ENCODE data around the gene GJD2. TPM values are rescaled to one million over a fixed set of nuclear protein-coding genes. Genes with fewer than 3 reads are reported as not detected.
A peak's percentile ranks its signal among the peaks of the same experiment; 100 is the strongest.

GJD2 gene
- total RNA-seq, 1 experiment from 2014 or later, result not detected

GRCh38 chr15:34721802-34722438, 32.9 kb downstream of the GJD2 start:
- H4K20me1 ChIP-seq (ENCODE audit: control insufficient read depth, insufficient read depth, insufficient read length), result no peaks in the 10 kb centered on the region
- H3K4me1 ChIP-seq (ENCODE audit: insufficient read depth, low read length), result peaks cover 9% of the 10 kb centered on the region; the same call in 1 of the 2 replicates
- no peak overlapping the region for H2BK12ac ChIP-seq (ENCODE audit: insufficient read length, low read depth, low read length)
- no peak overlapping the region for H3K9ac ChIP-seq (ENCODE audit: extremely low read depth, insufficient read length, low read length)
- Mint-ChIP-seq H3K27me3 (ENCODE audit: low read depth) (peaks cover 8% of the 10 kb centered on the region), H3K27ac (peak overlapping the region in 2 of 3 experiments; percentile 9 to 56; a peak in 2 of 7 replicates), H3K4me3 (peak overlapping the region; percentile 52 to 74), H3K9me3 (peaks cover 0 to 1% of the 10 kb centered on the region in 2 experiments; a peak in 3 of 5 replicates), H3K4me1 (peaks cover 50 to 55% of the 10 kb centered on the region in 2 experiments), H3K36me3 (ENCODE audit: insufficient read depth in 1 of 3, low read depth in 3 of 3) (peaks cover 0 to 2% (median 0%) of the 10 kb centered on the region in 3 experiments; a peak in 2 of 7 replicates)
- no peak overlapping the region for H3K56ac ChIP-seq (ENCODE audit: insufficient read length, low read depth, low read length)
- H3K79me1 ChIP-seq (ENCODE audit: insufficient read depth, low read depth, low read length, poor library complexity, severe bottlenecking), result no peaks in the 10 kb centered on the region
- TF ChIP-seq CTCF (conservative IDR thresholded peaks at IDR 0.05), result no peak
- H3K4ac ChIP-seq (ENCODE audit: low read depth, low read length), result no peak overlapping the region
- no peak overlapping the region for H4K8ac ChIP-seq (replicated peaks; ENCODE audit: insufficient read length, low read depth, low read length)
- H3K4me2 ChIP-seq (ENCODE audit: insufficient read depth, insufficient read length, low read length), result peak overlapping the region; percentile 7
- H3K27me3 ChIP-seq (ENCODE audit: insufficient read depth, low read length), result no peaks in the 10 kb centered on the region
- H2BK5ac ChIP-seq (ENCODE audit: insufficient read length, low read length), result no peak overlapping the region
- peak; percentile 73 for DNase-seq
- H2AK5ac ChIP-seq (ENCODE audit: insufficient read length, low read length), result no peak overlapping the region
- H3K23me2 ChIP-seq (ENCODE audit: insufficient read length, low read depth, low read length, poor library complexity, severe bottlenecking), result no peaks in the 10 kb centered on the region
- H3K27ac ChIP-seq (ENCODE audit: insufficient read length, low read depth, low read length), result no peak overlapping the region
- H2BK15ac ChIP-seq (ENCODE audit: low read depth, low read length), result no peak overlapping the region
- H3K23ac ChIP-seq (ENCODE audit: insufficient read length, low read depth, low read length), result no peak overlapping the region
- H2BK120ac ChIP-seq (ENCODE audit: low read depth, low read length, poor library complexity, severe bottlenecking), result no peak overlapping the region
- WGBS (ENCODE audit: extremely low coverage, insufficient read length, low lambda C conversion rate), result no CpG with 5 or more reads among the region's 30 CpGs
- H3K18ac ChIP-seq (ENCODE audit: insufficient read length, low read depth, low read length), result no peak overlapping the region
- no peak overlapping the region for H4K5ac ChIP-seq (ENCODE audit: insufficient read length, low read depth, low read length)
- H3T11ph ChIP-seq (ENCODE audit: low read length), result no peak overlapping the region
- no peak overlapping the region for H2BK20ac ChIP-seq (ENCODE audit: low read depth, low read length, poor library complexity, severe bottlenecking)
- H4K91ac ChIP-seq (ENCODE audit: insufficient read length, low read depth, low read length), result no peak overlapping the region
- H3K14ac ChIP-seq (ENCODE audit: insufficient read depth, low read length), result no peak overlapping the region
- H2AFZ ChIP-seq (ENCODE audit: low read length), result no peak overlapping the region
- no peaks in the 10 kb centered on the region for H3K79me2 ChIP-seq (ENCODE audit: insufficient read depth, low read length)
- no peaks in the 10 kb centered on the region for H3K9me3 ChIP-seq (ENCODE audit: control insufficient read depth, low read depth, low read length)
